ENCODE measurements around the gene SENP6.

The SENP6 gene

GRCh38 chr6:75611011-75611701, 9.5 kb downstream of the SENP6 start:
- TF ChIP-seq CTCF (conservative IDR thresholded peaks at IDR 0.05) = no peak
- no peak overlapping the region for H3K27ac ChIP-seq

- TF ChIP-seq CTCF (conservative IDR thresholded peaks at IDR 0.05) = no peak
- no peak overlapping the region for H3K27ac ChIP-seq
Observed at GRCh38 chr6:75611702-75612375, 10.2 kb downstream of the SENP6 start.

DNA sequence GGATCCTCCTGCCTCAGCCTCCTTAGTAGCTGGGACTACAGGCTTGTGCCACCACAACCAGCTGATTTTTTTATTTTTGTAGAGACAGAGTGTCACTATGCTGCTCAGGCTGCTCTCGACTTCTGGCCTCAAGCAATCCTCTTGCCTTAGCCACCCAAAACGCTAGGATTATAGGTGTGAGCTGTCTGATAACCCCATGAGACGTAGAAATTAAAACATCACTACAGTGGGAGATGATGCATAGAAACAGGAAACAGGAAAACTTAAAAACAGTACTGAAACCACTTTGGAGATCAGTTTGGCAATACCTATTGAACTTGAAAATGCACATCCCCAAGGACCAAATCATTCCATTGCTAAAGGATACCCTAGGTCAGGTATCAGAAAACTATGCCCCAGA, 10.8 kb downstream of the SENP6 start:
- TF ChIP-seq CTCF (conservative IDR thresholded peaks at IDR 0.05) = no peak
- H3K27ac ChIP-seq = no peak overlapping the region

GRCh38 chr6:75613056-75613501, 11.4 kb downstream of the SENP6 start:
- no peak for TF ChIP-seq CTCF (conservative IDR thresholded peaks at IDR 0.05)
- H3K27ac ChIP-seq = no peak overlapping the region

DNA sequence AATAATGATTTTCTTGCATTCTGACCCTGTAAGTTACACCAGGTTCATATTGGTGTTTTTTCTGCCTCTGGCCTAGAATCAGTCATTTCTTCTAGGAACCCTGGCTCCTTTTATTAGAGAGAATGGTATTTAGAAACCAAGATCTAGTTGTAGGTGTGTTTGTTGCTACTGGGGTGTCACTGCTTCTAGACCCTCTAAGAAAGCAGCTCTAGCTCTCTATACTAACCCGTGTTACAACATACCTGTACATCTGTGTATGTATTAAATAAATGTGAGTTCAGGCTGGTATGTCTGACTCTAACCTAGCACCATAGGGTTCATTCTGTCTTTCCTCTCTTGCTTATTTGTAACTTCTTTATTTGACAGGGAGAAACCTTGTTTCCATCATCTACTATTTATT, 16.8 kb downstream of the SENP6 start:
- no peak for TF ChIP-seq CTCF (conservative IDR thresholded peaks at IDR 0.05)
- peak overlapping the region; percentile 59 for H3K27ac ChIP-seq

DNA sequence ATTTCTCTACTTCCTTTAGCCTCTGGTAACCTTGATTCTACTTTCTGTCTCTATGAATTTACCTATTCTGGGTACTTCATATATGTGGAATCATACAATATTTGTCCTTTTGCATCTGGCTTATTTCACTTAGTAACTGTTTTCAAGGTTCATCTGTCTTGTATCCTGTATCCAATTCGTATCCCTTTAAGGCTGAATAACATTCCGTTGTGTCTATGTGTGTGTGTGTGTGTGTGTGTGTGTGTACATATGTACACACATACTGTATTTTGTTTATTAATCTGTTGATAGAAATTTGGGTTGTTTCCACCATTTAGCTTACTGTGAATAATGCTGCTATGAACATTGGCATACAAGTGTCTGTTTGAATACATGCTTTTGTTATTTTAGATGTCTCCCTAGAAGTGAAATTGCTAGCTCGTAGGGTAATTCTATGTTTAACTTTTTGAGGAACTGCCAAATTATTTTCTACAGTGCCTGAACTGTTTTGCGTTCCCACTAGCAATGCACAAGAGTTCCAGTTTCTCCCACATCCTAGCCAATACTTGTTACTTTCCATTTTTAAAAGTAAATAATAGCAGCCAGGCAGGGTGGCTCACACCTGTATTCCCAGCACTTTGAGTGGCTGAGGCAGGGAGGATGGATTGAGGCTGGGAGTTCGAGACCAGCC, 17.7 kb downstream of the SENP6 start:
- TF ChIP-seq CTCF (conservative IDR thresholded peaks at IDR 0.05) = no peak
- H3K27ac ChIP-seq = peak overlapping the region; percentile 59

Measured in VCaP (cell line).